GM20000 (cell line): ENCODE measurements around the gene ARHGAP44.

ENCODE experiments used
- DNase-seq: peaks from one replicate; pipeline ENCODE4 v3.0.0; 2012; ENCODE audit warnings: low spot score
- CTCF ChIP-seq: IDR thresholded peaks from 2 replicates; pipeline ENCODE4 v1.5.1; 2012; ENCODE audit warnings: mild to moderate bottlenecking, control low read depth; ENCODE audit errors: extremely low read depth, missing control alignments

The ARHGAP44 gene

GRCh38 chr17:13004336-13004735 is 215.0 kb downstream of the ARHGAP44 start:
- DNase-seq: no peak
- no peak for TF ChIP-seq CTCF

GRCh38 chr17:13005530-13005929 is 216.2 kb downstream of the ARHGAP44 start:
- TF ChIP-seq CTCF: no peak
- DNase-seq: no peak

GRCh38 chr17:13008461-13008860 is 219.2 kb downstream of the ARHGAP44 start:
- DNase-seq: no peak
- TF ChIP-seq CTCF: no peak

- TF ChIP-seq CTCF: no peak
- DNase-seq: no peak
Measured at GRCh38 chr17:13010959-13011358, 221.7 kb downstream of the ARHGAP44 start.

GRCh38 chr17:13014801-13015200 is 225.5 kb downstream of the ARHGAP44 start:
- DNase-seq: no peak
- TF ChIP-seq CTCF: no peak

- no peak for DNase-seq
- no peak for TF ChIP-seq CTCF
Measured at GRCh38 chr17:13016881-13017654, 227.8 kb downstream of the ARHGAP44 start.

GRCh38 chr17:13017655-13018459 is 228.6 kb downstream of the ARHGAP44 start, which contains the start of gene ELAC2:
ELAC2 (minus strand) TSS chr17:13018027; CDS start chr17:13017947, 80 bp downstream.
- TF ChIP-seq CTCF: no peak
- DNase-seq: peak; percentile 97
